Duodenal mucosa (tissue), 2 donors: Measurements from ENCODE around the gene RBX1.
"Not testable (repeated sequence)": the region's sequence is repeated elsewhere in the genome, so short reads cannot be mapped to it uniquely, and the experiment has no call there.

Experiments used
- H3K27ac ChIP-seq: one replicate; pipeline ENCODE4 v1.7.0; 2013; ENCODE audit warnings: low read depth, low read length
- H3K27me3 ChIP-seq, 2 donors: one replicate each; pipeline ENCODE4 v1.7.0; 2013; ENCODE audit warnings: low read length in 2 of 2, control low read depth in 1 of 2; ENCODE audit not compliant: insufficient read depth in 2 of 2, control insufficient read depth in 1 of 2
- H3K36me3 ChIP-seq, 2 donors: one replicate each; pipeline ENCODE4 v1.7.0; 2013; ENCODE audit warnings: low read length in 2 of 2, control low read depth in 1 of 2; ENCODE audit not compliant: insufficient read depth in 2 of 2, control insufficient read depth in 1 of 2
- H3K4me1 ChIP-seq, 2 donors: one replicate each; pipeline ENCODE4 v1.7.0; 2013; ENCODE audit warnings: low read length in 2 of 2, control low read depth in 1 of 2; ENCODE audit not compliant: insufficient read depth in 2 of 2, control insufficient read depth in 1 of 2
- H3K4me3 ChIP-seq, 2 donors: one replicate each; pipeline ENCODE4 v1.7.0; 2013; ENCODE audit warnings: low read length in 2 of 2, low read depth in 1 of 2
- H3K9ac ChIP-seq, 2 donors: one replicate each; pipeline ENCODE4 v1.7.0; 2013; ENCODE audit warnings: low read length in 2 of 2, low read depth in 1 of 2
- H3K9me3 ChIP-seq, 2 donors: one replicate each; pipeline ENCODE4 v1.7.0; 2013; ENCODE audit warnings: low read length in 2 of 2, control low read depth in 1 of 2; ENCODE audit not compliant: control insufficient read depth in 1 of 2

The RBX1 gene

GRCh38 chr22:40950962-40951794 is at the start of gene RBX1:
TSS of gene RBX1 (plus strand) at chr22:40951378. CDS start at chr22:40951399, 21 bp downstream.
- peaks cover 0 to 17% of the 10 kb centered on the region in 2 donors for H3K36me3 ChIP-seq
- no peaks in the 10 kb centered on the region for H3K9me3 ChIP-seq
- H3K9ac ChIP-seq = peak within 1 kb of the TSS; percentile 97 to 98
- H3K4me3 ChIP-seq = peak within 1 kb of the TSS; percentile 92 to 93
- peak within 1 kb of the TSS; percentile 87 for H3K27ac ChIP-seq
- peaks cover 13 to 15% of the 10 kb centered on the region in 2 donors for H3K4me1 ChIP-seq
- no peaks in the 10 kb centered on the region for H3K27me3 ChIP-seq

- Histone ChIP-seq H3K36me3 (peaks cover 0 to 2% of the 10 kb centered on the region in 2 donors), H3K27me3 (no peaks in the 10 kb centered on the region), H3K9me3 (no peaks in the 10 kb centered on the region), H3K4me3 (no peak overlapping the region), H3K4me1 (no peaks in the 10 kb centered on the region), H3K9ac (no peak overlapping the region), H3K27ac (no peak overlapping the region)
Observed at GRCh38 chr22:40904101-40904500, 47.1 kb upstream of the RBX1 start.

DNA sequence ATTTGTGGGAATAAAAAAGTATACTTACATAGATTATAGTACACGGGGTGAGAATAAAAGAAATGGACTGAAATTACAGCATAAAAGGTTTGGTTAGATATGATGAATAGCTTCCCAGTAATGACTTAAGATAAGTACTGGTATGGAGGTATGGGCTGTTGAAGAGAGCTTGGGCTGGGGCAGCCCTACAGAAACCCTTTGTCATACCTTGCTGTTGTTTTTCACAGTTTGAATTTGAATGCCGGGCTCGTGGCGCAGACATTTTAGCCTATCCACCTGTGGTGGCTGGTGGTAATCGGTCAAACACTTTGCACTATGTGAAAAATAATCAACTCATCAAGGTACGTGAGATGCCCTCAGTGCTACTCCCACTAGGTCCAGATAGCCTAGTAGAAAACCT is 42.3 kb upstream of the RBX1 start:
- H3K4me1 ChIP-seq = no peaks in the 10 kb centered on the region
- peaks cover 0 to 4% of the 10 kb centered on the region in 2 donors for H3K36me3 ChIP-seq
- no peak overlapping the region for H3K9ac ChIP-seq
- H3K27ac ChIP-seq = no peak overlapping the region
- H3K27me3 ChIP-seq = no peaks in the 10 kb centered on the region
- H3K4me3 ChIP-seq = no peak overlapping the region
- H3K9me3 ChIP-seq = no peaks in the 10 kb centered on the region

GRCh38 chr22:40911772-40912171 is 39.4 kb upstream of the RBX1 start:
- peaks cover 0 to 7% of the 10 kb centered on the region in 2 donors for H3K36me3 ChIP-seq
- no peaks in the 10 kb centered on the region for H3K27me3 ChIP-seq
- H3K9ac ChIP-seq = no peak overlapping the region

DNA sequence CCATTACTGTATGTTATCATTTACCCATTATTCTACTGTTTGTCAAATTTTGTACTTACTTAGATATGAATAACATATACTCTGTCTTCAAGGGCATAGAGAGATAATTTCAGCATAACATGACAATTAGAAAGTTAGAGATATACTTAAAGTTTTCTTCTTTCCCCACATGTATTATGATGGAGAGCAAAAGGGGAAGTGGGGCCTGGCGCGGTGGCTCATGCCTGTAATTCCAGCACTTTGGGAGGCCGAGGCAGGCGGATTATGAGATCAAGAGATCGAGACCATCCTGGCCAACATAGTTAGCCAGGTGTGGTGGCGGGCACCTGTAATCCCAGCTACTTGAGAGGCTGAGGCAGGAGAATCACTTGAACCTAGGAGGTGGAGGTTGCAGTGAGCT is 38.2 kb upstream of the RBX1 start:
- H3K9ac ChIP-seq, H3K36me3 ChIP-seq, H3K27ac ChIP-seq, H3K9me3 ChIP-seq, H3K4me1 ChIP-seq, H3K4me3 ChIP-seq, H3K27me3 ChIP-seq: not testable (repeated sequence)

More at GRCh38 chr22:40911772-40912171, 39.4 kb upstream of the RBX1 start:
- Histone ChIP-seq H3K4me1 (peaks cover 0 to 6% of the 10 kb centered on the region in 2 donors), H3K4me3 (no peak overlapping the region), H3K9me3 (no peaks in the 10 kb centered on the region), H3K27ac (no peak overlapping the region)

- no peak overlapping the region for H3K27ac ChIP-seq
- H3K4me3 ChIP-seq = no peak overlapping the region
- H3K9ac ChIP-seq = no peak overlapping the region
- no peaks in the 10 kb centered on the region for H3K27me3 ChIP-seq
- H3K9me3 ChIP-seq = no peaks in the 10 kb centered on the region
- H3K4me1 ChIP-seq = peaks cover 3 to 9% of the 10 kb centered on the region in 2 donors
- H3K36me3 ChIP-seq = peaks cover 5 to 10% of the 10 kb centered on the region in 2 donors
Observed at GRCh38 chr22:40919446-40919845, 31.7 kb upstream of the RBX1 start.

- H3K4me1 ChIP-seq = peaks cover 3 to 9% of the 10 kb centered on the region in 2 donors
- no peak overlapping the region for H3K4me3 ChIP-seq
- no peak overlapping the region for H3K9ac ChIP-seq
- H3K9me3 ChIP-seq = no peaks in the 10 kb centered on the region
- H3K36me3 ChIP-seq = peaks cover 9 to 12% of the 10 kb centered on the region in 2 donors
- no peak overlapping the region for H3K27ac ChIP-seq
- no peaks in the 10 kb centered on the region for H3K27me3 ChIP-seq
Observed at GRCh38 chr22:40920526-40920925, 30.7 kb upstream of the RBX1 start.

- H3K4me1 ChIP-seq = peaks cover 3 to 4% of the 10 kb centered on the region in 2 donors
- H3K27ac ChIP-seq = no peak overlapping the region
- H3K9me3 ChIP-seq = no peaks in the 10 kb centered on the region
- no peaks in the 10 kb centered on the region for H3K27me3 ChIP-seq
- peaks cover 9 to 17% of the 10 kb centered on the region in 2 donors for H3K36me3 ChIP-seq
- H3K9ac ChIP-seq = peak overlapping the region in 1 of 2 donors; percentile 41
- peak overlapping the region in 1 of 2 donors; percentile 36 for H3K4me3 ChIP-seq
Observed at GRCh38 chr22:40922484-40923303, 28.5 kb upstream of the RBX1 start.

GRCh38 chr22:40928657-40929056 is 22.5 kb upstream of the RBX1 start:
- H3K36me3 ChIP-seq = peaks cover 9 to 14% of the 10 kb centered on the region in 2 donors
- H3K4me3 ChIP-seq = no peak overlapping the region
- no peak overlapping the region for H3K27ac ChIP-seq
- no peak overlapping the region for H3K9ac ChIP-seq
- H3K9me3 ChIP-seq = no peaks in the 10 kb centered on the region
- H3K27me3 ChIP-seq = no peaks in the 10 kb centered on the region
- H3K4me1 ChIP-seq = no peaks in the 10 kb centered on the region

GRCh38 chr22:40932396-40932795 is 18.8 kb upstream of the RBX1 start:
- H3K36me3 ChIP-seq = no peaks in the 10 kb centered on the region
- no peak overlapping the region for H3K9ac ChIP-seq
- no peaks in the 10 kb centered on the region for H3K9me3 ChIP-seq
- no peaks in the 10 kb centered on the region for H3K27me3 ChIP-seq
- no peaks in the 10 kb centered on the region for H3K4me1 ChIP-seq
- no peak overlapping the region for H3K4me3 ChIP-seq
- H3K27ac ChIP-seq = no peak overlapping the region
